Measurements from ENCODE around the gene BOD1L1. TPM values are rescaled to one million over a fixed set of nuclear protein-coding genes. Genes with fewer than 3 reads are reported as not detected.

The BOD1L1 gene
- total RNA-seq, 2 experiments from 2014 or later: 39.3 to 39.6 TPM

DNA sequence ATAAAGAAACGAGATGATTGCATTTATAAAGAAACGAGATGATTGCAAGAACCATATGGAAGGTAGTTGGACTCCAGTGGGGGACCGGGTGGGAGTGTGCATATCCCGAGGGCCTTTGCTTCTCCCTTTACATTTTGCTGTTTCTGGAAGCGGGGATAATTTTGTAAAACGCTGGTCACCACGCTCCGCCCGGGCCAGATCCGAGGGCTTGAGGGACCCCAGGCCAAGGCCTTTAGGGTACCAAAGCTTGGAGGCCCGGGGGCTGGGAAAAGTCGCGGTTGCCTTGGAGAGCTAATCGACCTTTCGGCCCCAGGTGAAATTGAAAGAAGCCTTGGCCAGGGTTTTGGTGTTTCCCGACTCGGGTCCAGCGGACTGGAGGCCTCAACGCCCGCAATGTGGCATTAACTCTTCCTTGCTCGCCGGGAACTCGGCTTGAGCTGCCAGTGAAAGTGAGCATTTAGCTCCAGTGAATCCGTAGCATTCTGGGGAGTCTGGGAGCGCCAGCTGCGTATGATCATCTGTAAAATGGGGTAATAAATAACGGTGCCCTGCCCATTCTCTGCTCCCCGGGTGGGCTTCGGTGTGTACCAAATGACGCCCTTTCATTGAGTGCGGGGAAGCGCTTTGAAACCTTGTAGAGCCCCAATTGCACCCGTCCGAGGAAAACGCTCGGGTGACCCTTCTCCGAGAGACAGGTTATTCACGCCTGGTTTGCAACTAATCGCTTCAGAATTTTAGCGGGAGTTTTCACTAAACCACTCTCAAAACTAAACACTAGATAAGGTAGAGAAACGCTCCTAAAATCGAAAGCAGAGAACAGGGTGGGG, 87.7 kb downstream of the BOD1L1 start:
- intact Hi-C loops (cut with DNase I, micrococcal nuclease): loop anchor here in 1 of 2 experiments (10.0 kb wide), 1 partner anchor 55 kb away; the partner anchor contains the start of gene RAB28
- CTCF ChIA-PET: no interaction called here
- no peaks in the 10 kb centered on the region for H3K36me3 Mint-ChIP-seq (ENCODE audit: low read depth)
- H3K27me3 Mint-ChIP-seq: peaks cover 86% of the 10 kb centered on the region
- Histone ChIP-seq H3K36me3 (ENCODE audit: insufficient read depth, low read length) (no peaks in the 10 kb centered on the region), H3K27ac (ENCODE audit: low read depth in 1 of 2, low read length in 2 of 2) (no peak overlapping the region), H3K27me3 (ENCODE audit: control insufficient read depth in 1 of 2, insufficient read depth in 2 of 2, low read length in 2 of 2) (peaks cover 92 to 97% of the 10 kb centered on the region in 2 experiments), H3K9me3 (ENCODE audit: control insufficient read depth in 1 of 2, insufficient read depth in 1 of 2, low read length in 2 of 2) (peaks cover 32 to 93% of the 10 kb centered on the region in 2 experiments), H3K4me1 (ENCODE audit: insufficient read depth, low read length) (peaks cover 74% of the 10 kb centered on the region), H3K4me3 (ENCODE audit: low read length) (no peak overlapping the region)
- POLR2A ChIA-PET: no interaction called here
- DNase-seq (no peak), ATAC-seq (ENCODE audit: poor library complexity) (no peak)
- no peaks in the 10 kb centered on the region for H3K9me3 Mint-ChIP-seq
- peaks cover 59% of the 10 kb centered on the region for H3K4me1 Mint-ChIP-seq (ENCODE audit: low read depth)
- TF ChIP-seq, protein P1, sequence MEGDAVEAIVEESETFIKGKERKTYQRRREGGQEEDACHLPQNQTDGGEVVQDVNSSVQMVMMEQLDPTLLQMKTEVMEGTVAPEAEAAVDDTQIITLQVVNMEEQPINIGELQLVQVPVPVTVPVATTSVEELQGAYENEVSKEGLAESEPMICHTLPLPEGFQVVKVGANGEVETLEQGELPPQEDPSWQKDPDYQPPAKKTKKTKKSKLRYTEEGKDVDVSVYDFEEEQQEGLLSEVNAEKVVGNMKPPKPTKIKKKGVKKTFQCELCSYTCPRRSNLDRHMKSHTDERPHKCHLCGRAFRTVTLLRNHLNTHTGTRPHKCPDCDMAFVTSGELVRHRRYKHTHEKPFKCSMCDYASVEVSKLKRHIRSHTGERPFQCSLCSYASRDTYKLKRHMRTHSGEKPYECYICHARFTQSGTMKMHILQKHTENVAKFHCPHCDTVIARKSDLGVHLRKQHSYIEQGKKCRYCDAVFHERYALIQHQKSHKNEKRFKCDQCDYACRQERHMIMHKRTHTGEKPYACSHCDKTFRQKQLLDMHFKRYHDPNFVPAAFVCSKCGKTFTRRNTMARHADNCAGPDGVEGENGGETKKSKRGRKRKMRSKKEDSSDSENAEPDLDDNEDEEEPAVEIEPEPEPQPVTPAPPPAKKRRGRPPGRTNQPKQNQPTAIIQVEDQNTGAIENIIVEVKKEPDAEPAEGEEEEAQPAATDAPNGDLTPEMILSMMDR (IDR thresholded peaks at IDR 0.05): no peak
- H3K27ac Mint-ChIP-seq: no peak overlapping the region
- peak overlapping the region; percentile 56 for H3K4me3 Mint-ChIP-seq

DNA sequence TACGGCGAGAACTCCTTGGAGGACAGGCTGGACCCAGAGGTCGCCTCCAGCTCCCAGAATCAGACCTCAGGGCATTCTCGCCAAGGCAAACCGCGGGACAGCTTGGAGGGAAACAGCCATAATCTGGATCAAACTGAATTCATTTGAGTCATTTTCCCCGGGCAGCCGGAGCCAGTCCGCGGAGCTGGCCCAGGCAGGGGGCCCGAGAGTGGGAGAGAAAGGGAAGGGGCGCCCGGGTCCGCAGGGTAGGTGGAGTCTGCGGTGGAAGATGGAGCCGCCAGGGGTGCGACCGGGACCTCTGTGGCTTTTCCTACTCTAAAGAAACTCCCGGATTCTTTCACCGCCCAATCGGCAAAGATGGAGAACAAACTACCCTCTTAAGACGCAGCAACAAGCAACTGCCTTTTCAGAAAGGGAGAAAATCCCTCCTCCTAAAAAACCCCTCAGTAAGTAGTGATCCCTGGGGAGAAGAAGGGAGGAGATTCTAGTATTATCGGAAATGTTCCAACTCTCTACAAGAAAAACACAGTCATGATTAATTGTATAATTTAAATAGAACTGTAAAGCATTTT, 88.4 kb downstream of the BOD1L1 start:
- intact Hi-C loops (cut with DNase I, micrococcal nuclease): no loop called here
- peaks cover 32 to 96% of the 10 kb centered on the region in 2 experiments for H3K9me3 ChIP-seq (ENCODE audit: control insufficient read depth in 1 of 2, insufficient read depth in 1 of 2, low read length in 2 of 2)
- TF ChIP-seq, protein P1 (IDR thresholded peaks at IDR 0.05): no peak
- Mint-ChIP-seq H3K27ac (no peak overlapping the region), H3K27me3 (peaks cover 92% of the 10 kb centered on the region), H3K4me1 (ENCODE audit: low read depth) (peaks cover 58% of the 10 kb centered on the region), H3K9me3 (no peaks in the 10 kb centered on the region), H3K4me3 (no peak overlapping the region), H3K36me3 (ENCODE audit: low read depth) (no peaks in the 10 kb centered on the region)
- no peaks in the 10 kb centered on the region for H3K36me3 ChIP-seq (ENCODE audit: insufficient read depth, low read length)
- DNase-seq (no peak), ATAC-seq (ENCODE audit: poor library complexity) (no peak)
- peaks cover 95 to 98% of the 10 kb centered on the region in 2 experiments for H3K27me3 ChIP-seq (ENCODE audit: control insufficient read depth in 1 of 2, insufficient read depth in 2 of 2, low read length in 2 of 2)
- H3K27ac ChIP-seq (ENCODE audit: low read depth in 1 of 2, low read length in 2 of 2): no peak overlapping the region
- H3K4me3 ChIP-seq (ENCODE audit: low read length): no peak overlapping the region
- CTCF ChIA-PET: no interaction called here
- POLR2A ChIA-PET: no interaction called here
- peaks cover 72% of the 10 kb centered on the region for H3K4me1 ChIP-seq (ENCODE audit: insufficient read depth, low read length)

DNA sequence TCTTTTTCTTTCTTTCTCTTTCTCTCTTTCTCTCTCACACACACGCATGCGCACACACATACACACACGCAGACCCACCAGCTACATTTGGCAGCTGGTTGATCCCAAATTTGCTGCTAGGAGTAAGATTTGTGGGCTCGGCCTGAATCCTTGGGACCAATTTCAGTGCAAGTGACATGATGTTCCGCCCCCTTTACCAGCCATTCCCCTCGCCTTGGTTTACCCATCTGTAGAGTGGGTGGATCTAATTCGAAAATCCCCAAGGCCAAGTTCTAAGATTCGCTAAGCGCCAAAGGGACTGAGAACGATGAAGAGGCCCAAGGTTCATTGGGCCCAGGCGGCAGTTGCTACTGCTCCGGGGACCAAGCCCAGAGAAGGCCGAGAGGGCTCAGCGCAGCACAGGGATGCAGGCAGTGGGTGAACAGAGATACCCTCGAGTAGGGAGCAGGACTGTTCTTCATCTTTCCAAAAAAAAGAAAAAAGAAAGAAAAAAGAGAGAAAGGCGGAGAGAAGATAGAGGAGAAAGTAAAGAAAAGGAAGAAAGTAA, 89.0 kb downstream of the BOD1L1 start:
- Mint-ChIP-seq H3K4me1 (ENCODE audit: low read depth) (peaks cover 57% of the 10 kb centered on the region), H3K27ac (no peak overlapping the region), H3K27me3 (peaks cover 96% of the 10 kb centered on the region), H3K4me3 (no peak overlapping the region), H3K9me3 (no peaks in the 10 kb centered on the region), H3K36me3 (ENCODE audit: low read depth) (no peaks in the 10 kb centered on the region)
- intact Hi-C loops (cut with DNase I, micrococcal nuclease): no loop called here
- H3K27ac ChIP-seq (ENCODE audit: low read depth in 1 of 2, low read length in 2 of 2): no peak overlapping the region
- H3K4me3 ChIP-seq (ENCODE audit: low read length): no peak overlapping the region
- TF ChIP-seq, protein P1 (IDR thresholded peaks at IDR 0.05): no peak
- POLR2A ChIA-PET: interaction anchor here (0.6 kb wide), 1 partner anchor 465 kb away, joined by 3 read pairs; no protein-coding TSS in a partner anchor
- DNase-seq (no peak), ATAC-seq (ENCODE audit: poor library complexity) (no peak)
- CTCF ChIA-PET: no interaction called here
- H3K9me3 ChIP-seq (ENCODE audit: control insufficient read depth in 1 of 2, insufficient read depth in 1 of 2, low read length in 2 of 2): peaks cover 32 to 99% of the 10 kb centered on the region in 2 experiments
- H3K36me3 ChIP-seq (ENCODE audit: insufficient read depth, low read length): no peaks in the 10 kb centered on the region
- H3K27me3 ChIP-seq (ENCODE audit: control insufficient read depth in 1 of 2, insufficient read depth in 2 of 2, low read length in 2 of 2): peaks cover 98% of the 10 kb centered on the region in 2 experiments
- peaks cover 68% of the 10 kb centered on the region for H3K4me1 ChIP-seq (ENCODE audit: insufficient read depth, low read length)
